ENCODE data around the gene DOCK8.

DOCK8 gene

DNA sequence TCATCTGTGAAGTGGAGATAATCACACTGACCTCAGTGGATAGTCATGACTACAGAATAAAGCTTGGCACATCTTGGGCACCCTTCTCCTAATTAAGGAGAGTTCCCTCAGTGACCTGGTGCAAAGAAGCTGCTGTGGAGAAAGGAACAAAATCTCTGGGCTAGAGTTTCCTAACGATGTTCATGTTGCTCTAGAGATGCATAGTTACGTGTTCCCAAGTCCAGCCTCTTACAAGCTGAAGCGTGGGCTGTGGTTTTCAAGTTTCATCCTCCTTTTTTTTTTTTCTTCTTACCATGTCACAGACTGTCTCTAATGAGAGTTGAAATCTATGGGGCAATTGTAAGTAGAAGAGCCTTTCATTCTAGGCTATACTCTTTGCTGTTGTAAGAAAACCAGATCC, 113.8 kb downstream of the DOCK8 start:
- H2AFZ ChIP-seq (ENCODE audit: low read depth) = no peak overlapping the region
- no peak overlapping the region for H3K4me2 ChIP-seq
- TF ChIP-seq CTCF (conservative IDR thresholded peaks at IDR 0.05; ENCODE audit: low read depth, low read length) = no peak
- H3K36me3 ChIP-seq (ENCODE audit: insufficient read depth) = no peaks in the 10 kb centered on the region
- H3K4me3 ChIP-seq (IDR thresholded peaks at IDR 0.05; ENCODE audit: insufficient read depth, low read depth, low read length) = no peak overlapping the region
- H3K4me1 ChIP-seq (ENCODE audit: low read depth, poor library complexity, severe bottlenecking) = no peaks in the 10 kb centered on the region
- no peak overlapping the region for H3K9ac ChIP-seq
- H4K20me1 ChIP-seq (ENCODE audit: insufficient read depth) = no peaks in the 10 kb centered on the region
- no peaks in the 10 kb centered on the region for H3K27me3 ChIP-seq (ENCODE audit: insufficient read depth, low read depth)
- no peak overlapping the region for H3K27ac ChIP-seq
- H3K79me2 ChIP-seq (ENCODE audit: insufficient read depth, low read depth) = no peaks in the 10 kb centered on the region

GRCh38 chr9:331197-331596, 116.5 kb downstream of the DOCK8 start:
- Histone ChIP-seq H3K9ac (no peak overlapping the region), H2AFZ (ENCODE audit: low read depth) (no peak overlapping the region), H3K4me1 (ENCODE audit: low read depth, poor library complexity, severe bottlenecking) (no peaks in the 10 kb centered on the region), H3K27me3 (ENCODE audit: insufficient read depth, low read depth) (no peaks in the 10 kb centered on the region), H3K4me3 (IDR thresholded peaks at IDR 0.05; ENCODE audit: insufficient read depth, low read depth, low read length) (no peak overlapping the region), H3K79me2 (ENCODE audit: insufficient read depth, low read depth) (no peaks in the 10 kb centered on the region), H4K20me1 (ENCODE audit: insufficient read depth) (no peaks in the 10 kb centered on the region), H3K4me2 (no peak overlapping the region), H3K36me3 (ENCODE audit: insufficient read depth) (no peaks in the 10 kb centered on the region), H3K27ac (no peak overlapping the region)
- TF ChIP-seq CTCF (conservative IDR thresholded peaks at IDR 0.05; ENCODE audit: low read depth, low read length) = no peak

GRCh38 chr9:335373-335772, 120.7 kb downstream of the DOCK8 start:
- H3K36me3 ChIP-seq (ENCODE audit: insufficient read depth) = no peaks in the 10 kb centered on the region
- H3K4me2 ChIP-seq = no peak overlapping the region

GRCh38 chr9:336039-336438, 121.4 kb downstream of the DOCK8 start:
- H3K4me3 ChIP-seq (IDR thresholded peaks at IDR 0.05; ENCODE audit: insufficient read depth, low read depth, low read length) = no peak overlapping the region
- no peak overlapping the region for H3K9ac ChIP-seq
- H2AFZ ChIP-seq (ENCODE audit: low read depth) = no peak overlapping the region
- no peaks in the 10 kb centered on the region for H3K4me1 ChIP-seq (ENCODE audit: low read depth, poor library complexity, severe bottlenecking)
- no peaks in the 10 kb centered on the region for H3K27me3 ChIP-seq (ENCODE audit: insufficient read depth, low read depth)
- TF ChIP-seq CTCF (conservative IDR thresholded peaks at IDR 0.05; ENCODE audit: low read depth, low read length) = no peak
- H3K4me2 ChIP-seq = no peak overlapping the region
- H3K27ac ChIP-seq = no peak overlapping the region
- H4K20me1 ChIP-seq (ENCODE audit: insufficient read depth) = no peaks in the 10 kb centered on the region
- H3K36me3 ChIP-seq (ENCODE audit: insufficient read depth) = no peaks in the 10 kb centered on the region
- H3K79me2 ChIP-seq (ENCODE audit: insufficient read depth, low read depth) = no peaks in the 10 kb centered on the region

More at GRCh38 chr9:335373-335772, 120.7 kb downstream of the DOCK8 start:
- Histone ChIP-seq H3K79me2 (ENCODE audit: insufficient read depth, low read depth) (no peaks in the 10 kb centered on the region), H2AFZ (ENCODE audit: low read depth) (no peak overlapping the region), H3K9ac (no peak overlapping the region), H3K27me3 (ENCODE audit: insufficient read depth, low read depth) (no peaks in the 10 kb centered on the region), H4K20me1 (ENCODE audit: insufficient read depth) (no peaks in the 10 kb centered on the region), H3K27ac (no peak overlapping the region), H3K4me3 (IDR thresholded peaks at IDR 0.05; ENCODE audit: insufficient read depth, low read depth, low read length) (no peak overlapping the region), H3K4me1 (ENCODE audit: low read depth, poor library complexity, severe bottlenecking) (no peaks in the 10 kb centered on the region)
- no peak for TF ChIP-seq CTCF (conservative IDR thresholded peaks at IDR 0.05; ENCODE audit: low read depth, low read length)
